IMR-90 (cell line): ENCODE data around the gene JPT1. TPM values are rescaled to one million over a fixed set of nuclear protein-coding genes. Genes with fewer than 3 reads are reported as not detected.
"Not testable (repeated sequence)": the region's sequence is repeated elsewhere in the genome, so short reads cannot be mapped to it uniquely, and the experiment has no call there.

Experiments used
- ATAC-seq: fragments of 200-7000 bp; cut with Tn5 transposase; 2 replicates; pipeline ENCODE4 v1.9.1; 2020; ENCODE audit warnings: low read depth, mild to moderate bottlenecking, moderate library complexity
- BruUV-seq: library from RNA; stranded (reverse); fragments of 400-500 nt; replicated peaks from 2 replicates; lab custom pipeline; 2021; lab: Mats Ljungman, UMichigan
- CTCF ChIA-PET: fragments of 300-600 bp; formaldehyde crosslinking; extraction: SDS; loops from one replicate; lab custom pipeline; 2021; ENCODE audit warnings: antibody characterized with exemption; lab: Yijun Ruan, JAX
- POLR2A ChIA-PET: fragments of 300-600 bp; sonication (Branson Sonifier 250); formaldehyde crosslinking; loops from one replicate; lab custom pipeline; 2022; ENCODE audit warnings: antibody characterized with exemption; ENCODE audit not compliant: unreplicated experiment; lab: Charles Lee
- DNase-seq: peaks from one replicate; pipeline ENCODE4 v3.0.0; 2013
- H2AFZ ChIP-seq: replicated peaks from 2 replicates; pipeline ENCODE3; 2013; ENCODE audit warnings: low read length, mild to moderate bottlenecking; ENCODE audit not compliant: poor library complexity
- H2AK5ac ChIP-seq: 2 replicates; pipeline ENCODE4 v1.6.1; 2013; ENCODE audit warnings: low read depth, low read length, inconsistent platforms
- H2AK9ac ChIP-seq: replicated peaks from 2 replicates; pipeline ENCODE3; 2013; ENCODE audit warnings: mild to moderate bottlenecking, low read depth, low read length, moderate library complexity; ENCODE audit not compliant: poor library complexity
- H2BK120ac ChIP-seq: 2 replicates; pipeline ENCODE4 v1.6.1; 2013; ENCODE audit warnings: low read depth, low read length, inconsistent platforms
- H2BK15ac ChIP-seq: 3 replicates; pipeline ENCODE4 v1.6.1; 2013; ENCODE audit warnings: low read depth, low read length, inconsistent platforms
- H2BK20ac ChIP-seq: 2 replicates; pipeline ENCODE4 v1.6.1; 2013; ENCODE audit warnings: low read depth, mild to moderate bottlenecking, inconsistent platforms, low read length, moderate library complexity
- H2BK5ac ChIP-seq: 2 replicates; pipeline ENCODE4 v1.6.1; 2013; ENCODE audit warnings: mild to moderate bottlenecking, low read depth, low read length, inconsistent platforms; ENCODE audit not compliant: poor library complexity, severe bottlenecking
- H3K14ac ChIP-seq: replicated peaks from 2 replicates; pipeline ENCODE4 v1.6.1; 2013; ENCODE audit warnings: low read depth, low read length, inconsistent platforms
- H3K18ac ChIP-seq: 2 replicates; pipeline ENCODE4 v1.6.1; 2013; ENCODE audit warnings: low read depth, low read length, control low read depth
- H3K23ac ChIP-seq: 2 replicates; pipeline ENCODE4 v1.6.1; 2013; ENCODE audit warnings: low read depth, low read length, inconsistent platforms
- H3K27ac ChIP-seq: 2 replicates; pipeline ENCODE4 v1.5.1; 2013; ENCODE audit warnings: mild to moderate bottlenecking, control low read depth, low read length; ENCODE audit not compliant: insufficient read depth
- H3K27me3 ChIP-seq: 2 replicates; pipeline ENCODE4 v1.6.1; 2013; ENCODE audit warnings: low read length; ENCODE audit not compliant: control insufficient read depth, insufficient read depth
- H3K36me3 ChIP-seq: 2 replicates; pipeline ENCODE4 v1.6.1; 2013; ENCODE audit warnings: low read length, mixed read lengths; ENCODE audit not compliant: control insufficient read depth, insufficient read depth
- H3K4ac ChIP-seq: 2 replicates; pipeline ENCODE4 v1.6.1; 2013; ENCODE audit warnings: low read depth, low read length, inconsistent platforms
- H3K4me1 ChIP-seq: 2 replicates; pipeline ENCODE4 v1.6.1; 2013; ENCODE audit warnings: low read length, mixed read lengths; ENCODE audit not compliant: control insufficient read depth, insufficient read depth
- H3K4me2 ChIP-seq: 2 replicates; pipeline ENCODE4 v1.6.1; 2013; ENCODE audit warnings: low read depth, mild to moderate bottlenecking, control low read depth, low read length, moderate library complexity
- H3K4me3 ChIP-seq: 2 replicates; pipeline ENCODE4 v1.5.1; 2013; ENCODE audit warnings: low read depth, mild to moderate bottlenecking, control low read depth, low read length, moderate library complexity; ENCODE audit not compliant: insufficient read depth
- H3K56ac ChIP-seq: 2 replicates; pipeline ENCODE4 v1.6.1; 2013; ENCODE audit warnings: low read length, inconsistent platforms; ENCODE audit not compliant: insufficient read depth; ENCODE audit errors: extremely low read depth
- H3K79me1 ChIP-seq, 2 experiments: 2 replicates each; pipeline ENCODE4 v1.6.1; 2013; ENCODE audit warnings: low read length in 2 of 2, inconsistent platforms in 1 of 2, low read depth in 1 of 2
- H3K9ac ChIP-seq: 2 replicates; pipeline ENCODE4 v1.6.1; 2013; ENCODE audit warnings: low read depth, low read length, control low read depth
- H3K9me1 ChIP-seq: 2 replicates; pipeline ENCODE4 v1.6.1; 2013; ENCODE audit warnings: low read length, inconsistent platforms; ENCODE audit not compliant: insufficient read depth
- H3K9me3 ChIP-seq: 2 replicates; pipeline ENCODE4 v1.6.1; 2013; ENCODE audit warnings: low read length; ENCODE audit not compliant: control insufficient read depth, insufficient read depth
- H4K20me1 ChIP-seq: 2 replicates; pipeline ENCODE4 v1.6.1; 2013; ENCODE audit warnings: low read length, inconsistent platforms; ENCODE audit not compliant: insufficient read depth
- H4K5ac ChIP-seq: 2 replicates; pipeline ENCODE4 v1.6.1; 2013; ENCODE audit warnings: mild to moderate bottlenecking, low read depth, low read length, control low read depth
- H4K8ac ChIP-seq, 2 experiments: 2 replicates each; pipeline ENCODE4 v1.6.1; 2013; ENCODE audit warnings: low read depth in 2 of 2, low read length in 2 of 2, control low read depth in 1 of 2, inconsistent platforms in 1 of 2
- H4K91ac ChIP-seq: 2 replicates; pipeline ENCODE4 v1.6.1; 2013; ENCODE audit warnings: low read depth, low read length, inconsistent platforms; ENCODE audit not compliant: insufficient read depth
- whole genome bisulfite sequencing, 2 experiments: methylation state at CpG; one replicate each; pipeline versions ENCODE4 v1.1.5 to v1.1.7; 2013; ENCODE audit warnings: missing lambda C conversion rate in 2 of 2; ENCODE audit not compliant: insufficient read length in 1 of 2; ENCODE audit errors: extremely low coverage in 2 of 2; 5-methylcytosine and 5-hydroxymethylcytosine counted together
- dilution Hi-C: fragments of 300-500 bp; cut with HindIII; formaldehyde crosslinking; loops from one replicate; pipeline ENCODE4 v1.14.3; 2018; ENCODE audit warnings: low sequenced_read_pairs; ENCODE audit not compliant: unreplicated experiment
- in situ Hi-C: fragments of 300-500 bp; cut with MboI; formaldehyde crosslinking; loops from 3 replicates; pipeline ENCODE4 v1.14.3; 2019; ENCODE audit warnings: low sequenced_read_pairs, inconsistent platforms, mixed read lengths
- intact Hi-C: fragments of 100-400 bp; cut with micrococcal nuclease; formaldehyde crosslinking; loops from 2 replicates; pipeline ENCODE4 v1.10.0; 2022
- polyA plus RNA-seq, 3 experiments: library from polyadenylated mRNA; depleted of rRNA; stranded (reverse); fragments of >200 nt; gene quantifications; 2 replicates each; pipeline ENCODE4 v1.2.3, GENCODE V29; 2012; ENCODE audit warnings: low replicate concordance in 1 of 3
- total RNA-seq: library from RNA; depleted of rRNA; stranded (reverse); fragments of >200 nt; gene quantifications from 2 replicates; pipeline ENCODE4 v1.2.3, GENCODE V29; 2012

Gene JPT1
- total and polyA plus RNA-seq, 2 of the 4 experiments (the other 2 are of a cell fraction) = 118 to 272 TPM

GRCh38 chr17:75133607-75134347 lies 20.5 kb downstream of the JPT1 start:
- H3K9me1 ChIP-seq, H2BK15ac ChIP-seq, H2AK5ac ChIP-seq, intact Hi-C loops, H2BK20ac ChIP-seq, H3K56ac ChIP-seq, in situ Hi-C loops, POLR2A ChIA-PET, H4K91ac ChIP-seq, H4K5ac ChIP-seq, H3K27me3 ChIP-seq, BruUV-seq, H3K4ac ChIP-seq, H4K20me1 ChIP-seq, H3K18ac ChIP-seq, H2BK120ac ChIP-seq, ATAC-seq, H3K4me1 ChIP-seq, H3K4me2 ChIP-seq, H3K14ac ChIP-seq, H2AK9ac ChIP-seq, H3K23ac ChIP-seq, H3K4me3 ChIP-seq, H3K9ac ChIP-seq, H4K8ac ChIP-seq, dilution Hi-C loops, H2AFZ ChIP-seq, H3K9me3 ChIP-seq, H3K27ac ChIP-seq, H2BK5ac ChIP-seq: not testable (repeated sequence)
- peaks cover 21 to 68% of the 10 kb centered on the region in 2 experiments for H3K79me1 ChIP-seq
- CTCF ChIA-PET = interaction anchor here (1.6 kb wide), 1 partner anchor 56 kb away, joined by 4 read pairs; no protein-coding TSS in a partner anchor
- 65% methylated on average over 2 of the region's 14 CpGs; no CpG with 5 or more reads in 1 of the 2 experiments for WGBS, 2 experiments
- peaks cover 20% of the 10 kb centered on the region for H3K36me3 ChIP-seq
- DNase-seq = peak; percentile 20
